ENCODE results near the gene HOTAIR.

The HOTAIR gene

GRCh38 chr12:53972152-53972702, 2.5 kb downstream of the HOTAIR start:
- no peak for DNase-seq

- DNase-seq, result no peak
Measured at GRCh38 chr12:53971686-53972085, 3.1 kb downstream of the HOTAIR start.

GRCh38 chr12:53971129-53971528, 3.6 kb downstream of the HOTAIR start:
- no peak for DNase-seq

GRCh38 chr12:53970451-53970850, 4.3 kb downstream of the HOTAIR start:
- DNase-seq, result no peak

GRCh38 chr12:53969588-53970259, 5.0 kb downstream of the HOTAIR start:
- no peak for DNase-seq

- DNase-seq, result no peak
Measured at GRCh38 chr12:53968214-53969127, 6.3 kb downstream of the HOTAIR start.

GRCh38 chr12:53967421-53967925, 7.3 kb downstream of the HOTAIR start:
- no peak for DNase-seq

- no peak for DNase-seq
Measured at GRCh38 chr12:53966385-53967133, 8.2 kb downstream of the HOTAIR start.

- DNase-seq, result no peak
Measured at GRCh38 chr12:53966085-53966384, 8.7 kb downstream of the HOTAIR start.

- DNase-seq, result no peak
Measured at GRCh38 chr12:53965281-53966084, 9.3 kb downstream of the HOTAIR start.

GRCh38 chr12:53964315-53964713, 10.4 kb downstream of the HOTAIR start:
- no peak for DNase-seq

GRCh38 chr12:53963434-53964314, 11.1 kb downstream of the HOTAIR start:
- no peak for DNase-seq

- no peak for DNase-seq
Measured at GRCh38 chr12:53963005-53963404, 11.7 kb downstream of the HOTAIR start.

- no peak for DNase-seq
Measured at GRCh38 chr12:53961025-53961761, 13.6 kb downstream of the HOTAIR start.

- no peak for DNase-seq
Measured at GRCh38 chr12:53960187-53961024, 14.3 kb downstream of the HOTAIR start.

- no peak for DNase-seq
Measured at GRCh38 chr12:53959314-53959713, 15.4 kb downstream of the HOTAIR start.

- no peak for DNase-seq
Measured at GRCh38 chr12:53958128-53958527, 16.6 kb downstream of the HOTAIR start.

GRCh38 chr12:53956914-53957536, 17.7 kb downstream of the HOTAIR start:
- DNase-seq, result no peak
